ENCODE data around the gene MTG1.
"Not testable (repeated sequence)": the region's sequence is repeated elsewhere in the genome, so short reads cannot be mapped to it uniquely, and the experiment has no call there.

Gene MTG1

GRCh38 chr10:133365461-133366129 is 28.4 kb upstream of the MTG1 start:
- TF ChIP-seq CTCF (IDR thresholded peaks at IDR 0.05; ENCODE audit: low read length, missing control alignments): no peak
- H3K4me3 ChIP-seq (replicated peaks; ENCODE audit: low read depth, low read length): no peak overlapping the region
- DNase-seq (ENCODE audit: low read depth): no peak

GRCh38 chr10:133366130-133366478 is 27.9 kb upstream of the MTG1 start:
- no peak for TF ChIP-seq CTCF (IDR thresholded peaks at IDR 0.05; ENCODE audit: low read length, missing control alignments)
- DNase-seq (ENCODE audit: low read depth): no peak
- no peak overlapping the region for H3K4me3 ChIP-seq (replicated peaks; ENCODE audit: low read depth, low read length)

GRCh38 chr10:133366751-133367150 is 27.2 kb upstream of the MTG1 start:
- no peak overlapping the region for H3K4me3 ChIP-seq (replicated peaks; ENCODE audit: low read depth, low read length)
- TF ChIP-seq CTCF (IDR thresholded peaks at IDR 0.05; ENCODE audit: low read length, missing control alignments): no peak
- DNase-seq (ENCODE audit: low read depth): no peak

GRCh38 chr10:133367461-133367860 is 26.5 kb upstream of the MTG1 start:
- H3K4me3 ChIP-seq (replicated peaks; ENCODE audit: low read depth, low read length); DNase-seq (ENCODE audit: low read depth): not testable (repeated sequence)

- no peak overlapping the region for H3K4me3 ChIP-seq (replicated peaks; ENCODE audit: low read depth, low read length)
- DNase-seq (ENCODE audit: low read depth): no peak
- TF ChIP-seq CTCF (IDR thresholded peaks at IDR 0.05; ENCODE audit: low read length, missing control alignments): no peak
Measured at GRCh38 chr10:133368153-133368552, 25.8 kb upstream of the MTG1 start.

- no peak for DNase-seq (ENCODE audit: low read depth)
- no peak overlapping the region for H3K4me3 ChIP-seq (replicated peaks; ENCODE audit: low read depth, low read length)
- no peak for TF ChIP-seq CTCF (IDR thresholded peaks at IDR 0.05; ENCODE audit: low read length, missing control alignments)
Measured at GRCh38 chr10:133370030-133370786, 23.7 kb upstream of the MTG1 start.

- TF ChIP-seq CTCF (IDR thresholded peaks at IDR 0.05; ENCODE audit: low read length, missing control alignments): no peak
- no peak for DNase-seq (ENCODE audit: low read depth)
- peak overlapping the region; percentile 80 for H3K4me3 ChIP-seq (replicated peaks; ENCODE audit: low read depth, low read length)
Measured at GRCh38 chr10:133372507-133372906, 21.4 kb upstream of the MTG1 start.

All from fibroblast of pulmonary artery (primary cell).